WTC11 (cell line): Measurements from ENCODE around the gene TBL1X.

Source experiments
- KAT7 ChIP-seq: sonication (generic); formaldehyde crosslinking; IDR thresholded peaks from 2 replicates; pipeline ENCODE4 v1.8.1; 2023; ENCODE audit warnings: missing genetic modification reagents, mild to moderate bottlenecking, borderline replicate concordance
- TF ChIP-seq, protein P1 (sequence below): sonication (generic); formaldehyde crosslinking; IDR thresholded peaks from 2 replicates; pipeline ENCODE4 v1.8.0; 2022; ENCODE audit warnings: mild to moderate bottlenecking, missing genetic modification reagents
- TF ChIP-seq, protein P2 (sequence below): sonication (generic); formaldehyde crosslinking; conservative IDR thresholded peaks from 2 replicates; pipeline ENCODE4 v1.8.1; 2022; ENCODE audit warnings: mild to moderate bottlenecking, missing genetic modification reagents

DNA sequence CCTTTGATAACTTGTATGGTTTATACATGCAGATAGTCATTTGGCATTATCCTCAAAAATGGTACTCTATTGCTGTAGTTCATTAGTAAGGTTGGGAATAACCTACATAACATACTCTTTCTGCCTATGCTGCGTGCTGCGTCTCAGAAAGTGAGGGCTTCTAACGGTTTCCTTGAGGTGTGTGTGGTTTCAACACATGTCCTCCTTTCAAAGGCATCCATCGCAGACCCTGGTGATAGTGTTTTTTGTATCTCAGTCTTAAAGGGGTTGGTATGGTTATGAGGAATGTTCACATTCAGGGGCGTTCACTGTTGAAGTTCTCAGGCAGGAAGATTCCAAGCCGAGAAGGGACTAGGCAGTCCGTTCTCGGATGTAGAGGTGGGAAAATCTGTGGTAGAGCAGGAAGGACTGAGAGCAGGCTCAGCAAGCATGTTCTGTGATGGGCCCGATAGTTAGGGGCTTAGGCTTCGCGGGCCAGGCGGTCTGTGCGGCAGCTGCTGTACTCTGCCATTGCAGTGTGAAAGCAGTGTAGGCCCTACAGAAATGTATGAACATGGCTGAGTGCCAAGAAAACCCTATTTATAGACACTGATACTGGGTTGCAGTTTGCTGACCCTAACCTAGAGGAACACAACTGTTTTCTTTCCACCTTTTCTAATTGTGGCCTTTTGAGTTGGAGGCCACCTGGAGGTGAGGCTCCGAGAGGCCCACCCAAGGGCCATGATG lies 177.6 kb downstream of the TBL1X start:
- TF ChIP-seq KAT7 (CRISPR knock-in tag), result no peak
- TF ChIP-seq, protein P1, sequence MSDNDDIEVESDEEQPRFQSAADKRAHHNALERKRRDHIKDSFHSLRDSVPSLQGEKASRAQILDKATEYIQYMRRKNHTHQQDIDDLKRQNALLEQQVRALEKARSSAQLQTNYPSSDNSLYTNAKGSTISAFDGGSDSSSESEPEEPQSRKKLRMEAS, result no peak
- TF ChIP-seq, protein P2, sequence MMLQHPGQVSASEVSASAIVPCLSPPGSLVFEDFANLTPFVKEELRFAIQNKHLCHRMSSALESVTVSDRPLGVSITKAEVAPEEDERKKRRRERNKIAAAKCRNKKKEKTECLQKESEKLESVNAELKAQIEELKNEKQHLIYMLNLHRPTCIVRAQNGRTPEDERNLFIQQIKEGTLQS (CRISPR knock-in tag), result no peak
